HG02852 (cell line): Measurements from ENCODE around the gene RHOXF1.
"Not testable (repeated sequence)": the region's sequence is repeated elsewhere in the genome, so short reads cannot be mapped to it uniquely, and the experiment has no call there.

Experiments used
- ATAC-seq: cut with Tn5 transposase; IDR thresholded peaks from one replicate; pipeline ENCODE4 v1.9.1; 2021; ENCODE audit warnings: mild to moderate bottlenecking, moderate library complexity; ENCODE audit not compliant: unreplicated experiment

The RHOXF1 gene

GRCh38 chrX:120115438-120115963 lies at the start of gene RHOXF1:
Gene RHOXF1 (minus strand): TSS chrX:120115913. CDS start chrX:120115862, 51 bp downstream.
- no peak for ATAC-seq

GRCh38 chrX:120159086-120159485 lies 43.4 kb upstream of the RHOXF1 start:
- not testable (repeated sequence) for ATAC-seq

GRCh38 chrX:120158313-120158712 lies 42.6 kb upstream of the RHOXF1 start, which contains the start of gene RHOXF2:
Gene RHOXF2 (plus strand): TSS chrX:120158613. CDS start chrX:120158751, 138 bp downstream.
- ATAC-seq: not testable (repeated sequence)

GRCh38 chrX:120150109-120150744 lies 34.5 kb upstream of the RHOXF1 start:
- ATAC-seq: peak; percentile 47

- no peak for ATAC-seq
Observed at GRCh38 chrX:120147537-120147936, 31.8 kb upstream of the RHOXF1 start.

GRCh38 chrX:120146323-120146722 lies 30.6 kb upstream of the RHOXF1 start:
- ATAC-seq: not testable (repeated sequence)

GRCh38 chrX:120145295-120145925 lies 29.7 kb upstream of the RHOXF1 start:
- no peak for ATAC-seq

GRCh38 chrX:120144178-120144844 lies 28.6 kb upstream of the RHOXF1 start:
- ATAC-seq: no peak

- no peak for ATAC-seq
Observed at GRCh38 chrX:120140293-120140981, 24.7 kb upstream of the RHOXF1 start.

- no peak for ATAC-seq
Observed at GRCh38 chrX:120137439-120137838, 21.7 kb upstream of the RHOXF1 start.

- ATAC-seq: no peak
Observed at GRCh38 chrX:120136840-120137239, 21.1 kb upstream of the RHOXF1 start.

GRCh38 chrX:120136128-120136527 lies 20.4 kb upstream of the RHOXF1 start:
- no peak for ATAC-seq

- not testable (repeated sequence) for ATAC-seq
Observed at GRCh38 chrX:120128306-120128846, 12.7 kb upstream of the RHOXF1 start.

- no peak for ATAC-seq
Observed at GRCh38 chrX:120125444-120125843, 9.7 kb upstream of the RHOXF1 start.

- ATAC-seq: no peak
Observed at GRCh38 chrX:120120223-120120622, 4.5 kb upstream of the RHOXF1 start.

GRCh38 chrX:120111611-120112010 lies 4.1 kb downstream of the RHOXF1 start:
- no peak for ATAC-seq

GRCh38 chrX:120109378-120109777 lies 6.3 kb downstream of the RHOXF1 start:
- no peak for ATAC-seq

GRCh38 chrX:120104707-120105106 lies 11.0 kb downstream of the RHOXF1 start:
- not testable (repeated sequence) for ATAC-seq

GRCh38 chrX:120101057-120101456 lies 14.7 kb downstream of the RHOXF1 start:
- not testable (repeated sequence) for ATAC-seq

- no peak for ATAC-seq
Observed at GRCh38 chrX:120090208-120090607, 25.5 kb downstream of the RHOXF1 start.
